ENCODE data around the gene SKOR2. TPM values are rescaled to one million over a fixed set of nuclear protein-coding genes. Genes with fewer than 3 reads are reported as not detected.

SKOR2 gene
- total RNA-seq, 2 donors from 2014 or later: not detected

GRCh38 chr18:47262301-47263149 is 11.1 kb upstream of the SKOR2 start:
- H3K4me1 ChIP-seq (ENCODE audit: control insufficient read depth in 1 of 2, low read depth in 2 of 2): peaks cover 0 to 18% of the 10 kb centered on the region in 2 donors
- DNase-seq (ENCODE audit: low spot score): no peak
- no peak for ATAC-seq (ENCODE audit: insufficient number of reproducible peaks, low FRiP score, low read depth)
- peak overlapping the region; percentile 52 for H3K4me3 ChIP-seq
- no peak overlapping the region for H3K27ac ChIP-seq
- peaks cover 4% of the 10 kb centered on the region for H3K27me3 ChIP-seq (replicated peaks; ENCODE audit: insufficient read depth)
- TF ChIP-seq, protein P1, sequence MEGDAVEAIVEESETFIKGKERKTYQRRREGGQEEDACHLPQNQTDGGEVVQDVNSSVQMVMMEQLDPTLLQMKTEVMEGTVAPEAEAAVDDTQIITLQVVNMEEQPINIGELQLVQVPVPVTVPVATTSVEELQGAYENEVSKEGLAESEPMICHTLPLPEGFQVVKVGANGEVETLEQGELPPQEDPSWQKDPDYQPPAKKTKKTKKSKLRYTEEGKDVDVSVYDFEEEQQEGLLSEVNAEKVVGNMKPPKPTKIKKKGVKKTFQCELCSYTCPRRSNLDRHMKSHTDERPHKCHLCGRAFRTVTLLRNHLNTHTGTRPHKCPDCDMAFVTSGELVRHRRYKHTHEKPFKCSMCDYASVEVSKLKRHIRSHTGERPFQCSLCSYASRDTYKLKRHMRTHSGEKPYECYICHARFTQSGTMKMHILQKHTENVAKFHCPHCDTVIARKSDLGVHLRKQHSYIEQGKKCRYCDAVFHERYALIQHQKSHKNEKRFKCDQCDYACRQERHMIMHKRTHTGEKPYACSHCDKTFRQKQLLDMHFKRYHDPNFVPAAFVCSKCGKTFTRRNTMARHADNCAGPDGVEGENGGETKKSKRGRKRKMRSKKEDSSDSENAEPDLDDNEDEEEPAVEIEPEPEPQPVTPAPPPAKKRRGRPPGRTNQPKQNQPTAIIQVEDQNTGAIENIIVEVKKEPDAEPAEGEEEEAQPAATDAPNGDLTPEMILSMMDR (IDR thresholded peaks at IDR 0.05): no peak
- H3K36me3 ChIP-seq: no peaks in the 10 kb centered on the region
- no peaks in the 10 kb centered on the region for H3K9me3 ChIP-seq

GRCh38 chr18:47261902-47262300 is 10.4 kb upstream of the SKOR2 start:
- ATAC-seq (ENCODE audit: insufficient number of reproducible peaks, low FRiP score, low read depth) (no peak), DNase-seq (ENCODE audit: low spot score) (no peak)
- Histone ChIP-seq H3K4me3 (no peak overlapping the region), H3K27ac (no peak overlapping the region), H3K27me3 (replicated peaks; ENCODE audit: insufficient read depth) (peaks cover 4% of the 10 kb centered on the region), H3K4me1 (ENCODE audit: control insufficient read depth in 1 of 2, low read depth in 2 of 2) (peaks cover 0 to 18% of the 10 kb centered on the region in 2 donors), H3K36me3 (no peaks in the 10 kb centered on the region), H3K9me3 (no peaks in the 10 kb centered on the region)
- TF ChIP-seq, protein P1 (IDR thresholded peaks at IDR 0.05): no peak

DNA sequence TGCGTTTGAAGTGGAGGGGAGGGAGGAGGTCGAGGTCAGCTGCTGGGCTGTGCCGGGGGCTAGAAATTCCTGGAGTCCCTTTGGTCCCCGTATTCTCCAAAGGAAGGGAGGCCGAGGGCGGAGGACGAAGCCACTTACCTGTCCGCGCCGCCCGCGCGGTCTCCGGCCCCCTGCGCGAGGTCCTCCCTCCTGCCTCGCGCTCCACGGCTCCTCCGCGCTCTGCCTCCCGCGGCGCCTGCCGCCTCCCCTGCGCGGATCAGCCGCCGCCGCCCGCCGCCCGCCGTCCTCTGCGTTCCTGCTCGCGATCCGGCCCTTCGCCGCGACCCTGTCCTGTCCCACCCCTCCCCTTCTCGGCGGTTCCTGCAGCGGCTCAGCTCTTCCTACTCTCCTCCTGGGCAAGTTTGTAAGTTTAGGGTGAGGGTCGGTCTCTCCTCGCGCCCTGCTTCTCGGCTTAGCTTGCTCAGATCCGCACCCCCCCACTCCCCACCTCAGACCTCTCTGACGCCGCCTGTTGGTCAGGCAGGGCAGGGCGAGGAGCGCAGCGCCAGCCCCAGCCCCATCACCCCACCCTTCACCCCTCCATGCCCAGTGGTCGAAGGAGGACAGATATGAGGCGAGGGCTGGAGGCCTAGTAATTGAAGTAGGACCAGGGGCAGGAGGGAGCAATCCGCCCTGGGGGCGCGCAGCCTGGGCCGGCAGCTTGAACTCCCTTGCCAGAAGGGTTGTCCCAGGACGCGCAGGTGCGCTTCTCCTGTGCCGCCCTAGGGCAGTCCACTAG is 9.7 kb upstream of the SKOR2 start:
- peaks cover 0 to 18% of the 10 kb centered on the region in 2 donors for H3K4me1 ChIP-seq (ENCODE audit: control insufficient read depth in 1 of 2, low read depth in 2 of 2)
- H3K27ac ChIP-seq: no peak overlapping the region
- no peaks in the 10 kb centered on the region for H3K36me3 ChIP-seq
- H3K27me3 ChIP-seq (replicated peaks; ENCODE audit: insufficient read depth): peaks cover 4% of the 10 kb centered on the region
- DNase-seq (ENCODE audit: low spot score) (no peak), ATAC-seq (ENCODE audit: insufficient number of reproducible peaks, low FRiP score, low read depth) (no peak)
- TF ChIP-seq, protein P1 (IDR thresholded peaks at IDR 0.05): no peak
- no peaks in the 10 kb centered on the region for H3K9me3 ChIP-seq
- no peak overlapping the region for H3K4me3 ChIP-seq

GRCh38 chr18:47260120-47260923 is 8.9 kb upstream of the SKOR2 start:
- ATAC-seq (ENCODE audit: insufficient number of reproducible peaks, low FRiP score, low read depth): no peak
- H3K27me3 ChIP-seq (replicated peaks; ENCODE audit: insufficient read depth): peaks cover 4% of the 10 kb centered on the region
- H3K36me3 ChIP-seq: no peaks in the 10 kb centered on the region
- TF ChIP-seq, protein P1 (IDR thresholded peaks at IDR 0.05): no peak
- no peak overlapping the region for H3K4me3 ChIP-seq
- no peak for DNase-seq (ENCODE audit: low spot score)
- H3K4me1 ChIP-seq (ENCODE audit: control insufficient read depth in 1 of 2, low read depth in 2 of 2): peaks cover 0 to 18% of the 10 kb centered on the region in 2 donors
- H3K9me3 ChIP-seq: no peaks in the 10 kb centered on the region
- H3K27ac ChIP-seq: no peak overlapping the region

Measured in thoracic aorta (tissue), 2 donors.